OCI-LY7 (cell line): Measurements from ENCODE around the gene TMTC1.

Experiments used
- EZH2phosphoT487 ChIP-seq: fragments of 200-600 bp; sonication (generic); IDR thresholded peaks from 2 replicates; pipeline ENCODE4 v1.6.1; 2018; ENCODE audit warnings: low read depth, borderline replicate concordance, mild to moderate bottlenecking, mixed run types, antibody characterized with exemption, low read length, moderate library complexity, mixed read lengths
- TF ChIP-seq, protein P1 (sequence below): fragments of 200-600 bp; sonication (generic); conservative IDR thresholded peaks from 2 replicates; pipeline ENCODE4 v1.5.1; 2014; ENCODE audit warnings: mild to moderate bottlenecking, antibody characterized with exemption, low read length, moderate library complexity, mixed read lengths

DNA sequence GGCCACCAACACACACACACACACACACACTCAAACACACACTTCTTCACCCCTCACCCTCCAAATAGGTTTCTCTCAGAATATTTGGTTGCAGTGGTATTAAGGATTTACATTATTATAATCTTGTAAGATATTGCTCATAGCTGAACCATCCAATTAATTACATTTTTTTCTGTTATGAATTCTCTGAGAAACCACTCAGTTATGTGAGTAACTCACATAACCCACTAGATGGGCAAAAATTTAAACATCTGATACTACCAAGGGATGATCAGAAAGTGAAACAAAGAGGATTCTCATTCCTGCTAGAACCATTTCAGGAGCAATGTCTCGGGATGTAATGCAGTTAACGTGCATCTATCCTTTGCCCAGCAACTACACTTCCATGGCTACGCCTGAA is 31.6 kb downstream of the TMTC1 start:
- TF ChIP-seq, protein P1, sequence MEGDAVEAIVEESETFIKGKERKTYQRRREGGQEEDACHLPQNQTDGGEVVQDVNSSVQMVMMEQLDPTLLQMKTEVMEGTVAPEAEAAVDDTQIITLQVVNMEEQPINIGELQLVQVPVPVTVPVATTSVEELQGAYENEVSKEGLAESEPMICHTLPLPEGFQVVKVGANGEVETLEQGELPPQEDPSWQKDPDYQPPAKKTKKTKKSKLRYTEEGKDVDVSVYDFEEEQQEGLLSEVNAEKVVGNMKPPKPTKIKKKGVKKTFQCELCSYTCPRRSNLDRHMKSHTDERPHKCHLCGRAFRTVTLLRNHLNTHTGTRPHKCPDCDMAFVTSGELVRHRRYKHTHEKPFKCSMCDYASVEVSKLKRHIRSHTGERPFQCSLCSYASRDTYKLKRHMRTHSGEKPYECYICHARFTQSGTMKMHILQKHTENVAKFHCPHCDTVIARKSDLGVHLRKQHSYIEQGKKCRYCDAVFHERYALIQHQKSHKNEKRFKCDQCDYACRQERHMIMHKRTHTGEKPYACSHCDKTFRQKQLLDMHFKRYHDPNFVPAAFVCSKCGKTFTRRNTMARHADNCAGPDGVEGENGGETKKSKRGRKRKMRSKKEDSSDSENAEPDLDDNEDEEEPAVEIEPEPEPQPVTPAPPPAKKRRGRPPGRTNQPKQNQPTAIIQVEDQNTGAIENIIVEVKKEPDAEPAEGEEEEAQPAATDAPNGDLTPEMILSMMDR: no peak
- TF ChIP-seq EZH2phosphoT487: no peak
